Suppressor macrophage (primary cell): ENCODE data around the gene TCFL5.

ENCODE experiments used
- DNase-seq, 4 experiments: peaks; one replicate each; pipeline ENCODE4 v3.0.0-alpha.2; 2020 to 2022

Gene TCFL5

GRCh38 chr20:62820962-62821725, 40.5 kb downstream of the TCFL5 start:
- DNase-seq: no peak

DNA sequence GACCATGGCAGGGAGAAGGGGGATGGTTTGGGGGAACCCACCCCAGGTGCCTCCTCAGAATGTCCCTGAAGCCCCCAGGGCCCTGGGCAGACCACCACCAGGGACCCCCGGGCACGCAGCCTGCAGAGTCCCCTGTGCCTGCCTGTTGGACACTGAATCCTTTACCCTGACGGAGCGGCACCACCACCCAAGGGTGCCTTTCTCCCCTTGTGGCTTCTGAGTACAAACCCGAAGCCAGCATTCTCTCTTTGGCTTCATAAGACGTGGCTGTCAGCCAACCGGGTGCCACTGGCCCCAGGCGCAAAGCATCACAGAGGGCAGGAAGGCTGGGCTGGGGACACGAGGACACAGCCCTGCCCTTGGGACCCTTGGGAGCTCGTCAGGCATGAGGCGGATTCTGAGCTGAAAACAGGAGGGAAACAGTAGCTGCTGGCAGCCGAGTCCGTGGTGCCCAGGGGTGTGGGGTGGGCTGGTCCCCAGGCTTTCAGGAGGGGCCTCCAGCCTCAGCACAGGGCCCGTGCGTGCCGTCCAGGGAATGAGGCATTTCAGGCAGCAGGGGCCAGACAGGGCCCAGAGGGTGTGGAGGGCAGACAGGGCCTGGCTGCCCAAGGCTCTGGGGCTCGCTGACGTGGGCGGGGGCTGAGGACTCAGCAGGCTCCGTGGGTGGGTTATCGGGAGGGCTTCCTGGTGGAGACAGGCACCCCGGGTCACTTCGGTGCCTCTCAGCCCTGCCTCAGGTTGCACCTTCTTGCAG, 41.2 kb downstream of the TCFL5 start:
- peak in 1 of 4 experiments; percentile 1 for DNase-seq

- no peak for DNase-seq
Observed at GRCh38 chr20:62819494-62820174, 42.0 kb downstream of the TCFL5 start.

- no peak for DNase-seq
Observed at GRCh38 chr20:62818592-62819493, 42.8 kb downstream of the TCFL5 start.

DNA sequence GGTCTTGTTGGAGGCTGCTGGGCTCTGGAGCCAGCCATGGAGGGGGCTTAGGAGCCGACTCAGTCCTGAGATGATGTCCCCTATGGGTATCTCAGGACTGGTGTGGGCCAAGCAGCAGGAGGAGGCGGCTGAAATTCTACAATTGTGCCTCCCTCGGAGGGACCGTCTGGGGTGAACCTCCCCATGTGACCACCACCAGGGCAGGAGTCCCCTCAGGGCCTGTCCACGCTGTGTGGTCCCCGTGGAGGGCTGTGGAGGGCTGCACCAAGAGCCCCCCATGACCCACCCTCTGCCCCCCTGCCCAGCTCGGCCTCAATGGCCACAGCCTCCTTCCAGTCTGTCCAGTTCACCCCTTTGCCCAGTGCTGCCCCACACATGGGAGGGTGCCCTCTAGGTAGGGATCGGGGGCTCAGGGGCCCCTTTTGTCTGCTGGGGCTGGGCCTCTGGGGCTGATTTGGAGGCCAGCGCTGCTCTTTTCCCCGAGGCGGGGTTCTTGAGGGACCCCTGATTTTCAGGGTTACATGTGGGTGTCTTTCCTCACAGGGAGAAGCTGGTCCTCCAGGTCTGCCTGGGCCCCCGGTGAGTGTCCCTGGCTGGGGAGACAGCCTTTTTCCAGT, 43.5 kb downstream of the TCFL5 start:
- DNase-seq: no peak

DNA sequence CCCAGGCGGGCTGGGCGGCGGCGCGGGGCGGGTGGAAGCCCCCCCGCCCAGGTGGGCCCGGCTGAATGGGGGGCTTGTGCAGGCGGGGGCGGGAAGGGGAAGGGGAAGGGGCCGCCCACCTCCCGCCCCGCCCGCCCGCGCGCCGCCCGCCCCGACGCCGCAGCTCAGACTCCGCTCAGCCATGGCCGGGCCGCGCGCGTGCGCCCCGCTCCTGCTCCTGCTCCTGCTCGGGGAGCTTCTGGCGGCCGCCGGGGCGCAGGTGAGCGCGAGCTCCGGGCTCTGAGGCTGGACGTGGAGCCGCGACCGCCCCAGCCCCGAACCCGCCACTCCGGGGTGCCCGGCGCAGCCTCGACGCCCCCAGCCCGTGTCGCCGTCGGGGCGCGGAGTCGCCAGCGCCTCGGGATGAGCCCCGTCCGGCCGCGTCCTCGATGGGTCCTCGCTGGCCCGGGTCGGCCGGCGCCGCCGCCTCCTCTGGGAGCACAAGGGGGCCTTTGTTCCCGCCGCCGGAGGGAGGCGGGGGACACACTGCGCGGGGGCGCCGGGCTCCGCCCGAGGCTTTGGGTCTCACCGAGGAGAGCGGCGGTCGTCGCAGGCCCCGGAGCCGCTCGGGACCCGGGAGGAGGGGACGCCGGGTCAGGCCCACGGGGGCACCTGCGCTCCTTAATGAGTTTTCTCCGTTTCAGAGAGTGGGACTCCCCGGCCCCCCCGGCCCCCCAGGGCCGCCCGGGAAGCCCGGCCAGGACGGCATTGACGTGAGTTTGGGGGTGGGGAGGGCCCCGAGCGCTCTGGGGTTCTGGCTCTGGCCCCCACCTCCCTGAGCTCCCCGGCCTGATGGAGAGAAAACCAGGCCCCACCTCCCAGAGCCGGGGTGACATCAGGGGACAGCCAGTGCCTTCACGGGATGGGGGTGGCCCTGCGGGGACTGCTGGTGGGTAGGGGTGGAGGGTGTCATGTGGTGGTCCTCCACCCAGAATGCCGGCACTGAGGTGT, 44.4 kb downstream of the TCFL5 start, which contains the start of gene COL9A3:
Gene COL9A3 (plus strand): TSS at position 167 of the 990 bp plus-strand sequence. CDS start 15 bp downstream, at position 182.
- peak in 1 of 4 experiments; percentile 41 for DNase-seq

DNA sequence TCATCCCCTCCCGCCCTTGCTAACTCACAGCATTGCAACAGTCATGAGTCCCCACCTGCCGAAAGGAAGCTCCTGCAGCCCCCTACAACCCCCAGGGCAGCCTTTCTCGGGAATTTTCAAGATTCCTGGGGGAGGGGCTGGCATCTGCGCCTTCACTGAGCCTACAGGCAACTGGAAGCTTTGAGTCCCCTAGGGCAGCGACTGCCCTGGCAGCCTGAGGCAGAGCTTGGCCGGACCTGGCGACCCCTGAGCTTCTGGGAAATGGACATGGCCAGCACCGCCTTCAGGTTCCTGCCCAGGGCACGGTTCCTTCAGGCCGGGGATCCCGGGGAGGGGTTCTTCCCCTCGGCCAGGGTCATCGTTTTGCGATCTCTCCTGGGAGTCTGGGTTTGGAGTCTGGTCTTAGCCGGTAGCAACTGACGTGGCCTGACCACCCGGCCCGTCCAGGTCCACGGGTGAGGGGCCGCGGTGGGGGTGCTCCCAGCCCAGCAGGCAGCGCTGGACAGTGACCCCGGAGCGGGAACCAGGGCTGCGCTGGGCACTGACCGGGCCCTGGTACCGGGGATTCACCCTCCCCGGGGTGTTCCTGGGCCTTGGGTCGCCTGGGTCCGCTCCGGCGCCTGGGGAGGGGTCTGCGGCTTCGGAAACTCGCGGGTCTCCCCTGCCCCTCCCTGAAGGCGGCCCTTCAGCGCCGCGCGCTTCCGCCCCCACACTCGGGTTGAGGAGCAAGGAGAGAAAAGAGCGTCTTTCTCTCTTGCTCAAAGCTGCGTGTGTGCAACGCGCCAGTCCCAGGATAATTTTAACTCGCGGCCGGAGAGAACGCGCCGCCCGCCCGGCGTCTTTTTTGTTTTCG, 45.4 kb downstream of the TCFL5 start:
- DNase-seq: peak in 3 of 4 experiments; percentile 30 to 54 (median 40)

- no peak for DNase-seq
Observed at GRCh38 chr20:62815066-62815991, 46.3 kb downstream of the TCFL5 start.

- DNase-seq: no peak
Observed at GRCh38 chr20:62814709-62815065, 46.9 kb downstream of the TCFL5 start.

GRCh38 chr20:62814060-62814708, 47.4 kb downstream of the TCFL5 start:
- no peak for DNase-seq

DNA sequence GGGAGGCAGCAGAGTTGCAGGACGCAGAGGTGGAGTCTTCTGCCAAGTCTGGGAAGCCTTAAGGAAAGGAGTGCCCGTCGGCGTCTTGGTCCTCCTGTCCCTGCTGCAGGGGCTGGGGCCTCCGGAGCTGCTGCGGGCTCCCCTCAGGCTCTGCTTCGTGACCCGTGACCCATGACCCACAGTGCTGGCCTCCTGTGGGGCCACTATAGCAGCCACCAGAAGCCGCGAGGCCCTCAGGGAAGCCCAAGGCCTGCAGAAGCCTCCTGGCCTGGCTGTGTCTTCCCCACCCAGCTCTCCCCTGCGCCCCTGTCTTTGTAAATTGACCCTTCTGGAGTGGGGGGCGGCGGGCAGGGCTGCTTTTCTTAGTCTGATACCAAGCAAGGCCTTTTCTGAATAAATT, 48.0 kb downstream of the TCFL5 start:
- DNase-seq: no peak

DNA sequence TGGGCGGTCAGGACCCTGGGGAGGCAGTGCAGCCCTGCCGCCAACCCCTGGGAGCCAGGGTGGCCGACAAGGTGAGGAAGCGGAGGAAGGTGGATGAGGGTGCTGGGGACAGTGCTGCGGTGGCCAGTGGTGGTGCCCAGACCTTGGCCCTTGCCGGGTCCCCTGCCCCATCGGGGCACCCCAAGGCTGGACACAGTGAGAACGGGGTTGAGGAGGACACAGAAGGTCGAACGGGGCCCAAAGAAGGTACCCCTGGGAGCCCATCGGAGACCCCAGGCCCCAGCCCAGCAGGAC, 48.8 kb downstream of the TCFL5 start:
- no peak for DNase-seq

DNA sequence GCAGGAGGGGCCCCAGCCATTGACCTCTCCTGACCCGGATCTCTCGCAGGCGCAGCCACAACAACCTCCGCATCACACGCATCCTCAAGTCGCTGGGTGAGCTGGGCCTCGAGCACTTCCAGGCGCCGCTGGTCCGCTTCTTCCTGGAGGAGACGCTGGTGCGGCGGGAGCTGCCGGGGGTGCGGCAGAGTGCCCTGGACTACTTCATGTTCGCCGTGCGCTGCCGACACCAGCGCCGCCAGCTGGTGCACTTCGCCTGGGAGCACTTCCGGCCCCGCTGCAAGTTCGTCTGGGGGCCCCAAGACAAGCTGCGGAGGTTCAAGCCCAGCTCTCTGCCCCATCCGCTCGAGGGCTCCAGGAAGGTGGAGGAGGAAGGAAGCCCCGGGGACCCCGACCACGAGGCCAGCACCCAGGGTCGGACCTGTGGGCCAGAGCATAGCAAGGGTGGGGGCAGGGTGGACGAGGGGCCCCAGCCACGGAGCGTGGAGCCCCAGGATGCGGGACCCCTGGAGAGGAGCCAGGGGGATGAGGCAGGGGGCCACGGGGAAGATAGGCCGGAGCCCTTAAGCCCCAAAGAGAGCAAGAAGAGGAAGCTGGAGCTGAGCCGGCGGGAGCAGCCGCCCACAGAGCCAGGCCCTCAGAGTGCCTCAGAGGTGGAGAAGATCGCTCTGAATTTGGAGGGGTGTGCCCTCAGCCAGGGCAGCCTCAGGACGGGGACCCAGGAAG, 49.3 kb downstream of the TCFL5 start:
- DNase-seq: peak; percentile 49 to 78 (median 62)

- no peak for DNase-seq
Observed at GRCh38 chr20:62811720-62812119, 49.9 kb downstream of the TCFL5 start.

GRCh38 chr20:62811320-62811719, 50.3 kb downstream of the TCFL5 start:
- DNase-seq: no peak

GRCh38 chr20:62809530-62810428, 51.8 kb downstream of the TCFL5 start:
- DNase-seq: no peak
